Right renal pelvis (tissue), 4 donors: Measurements from ENCODE around the gene NOTCH1. TPM values are rescaled to one million over a fixed set of nuclear protein-coding genes. Genes with fewer than 3 reads are reported as not detected.

ENCODE experiments used
- DNase-seq, 4 donors: peaks; one replicate each; pipeline ENCODE4 v3.0.0-alpha.2; 2013; ENCODE audit warnings: low read depth in 4 of 4, low spot score in 3 of 4, missing footprints in 1 of 4
- polyA plus RNA-seq, 4 donors: library from polyadenylated mRNA; unstranded; fragments of 120-200 nt; gene quantifications; one replicate each; pipeline ENCODE4 v1.2.1, GENCODE V29; 2013; ENCODE audit not compliant: insufficient read length in 4 of 4

The NOTCH1 gene
- polyA plus RNA-seq, 4 donors: 25.4 to 41.4 (median 29.5) TPM

- no peak for DNase-seq
Observed at GRCh38 chr9:136507221-136507991, 38.4 kb downstream of the NOTCH1 start.

DNA sequence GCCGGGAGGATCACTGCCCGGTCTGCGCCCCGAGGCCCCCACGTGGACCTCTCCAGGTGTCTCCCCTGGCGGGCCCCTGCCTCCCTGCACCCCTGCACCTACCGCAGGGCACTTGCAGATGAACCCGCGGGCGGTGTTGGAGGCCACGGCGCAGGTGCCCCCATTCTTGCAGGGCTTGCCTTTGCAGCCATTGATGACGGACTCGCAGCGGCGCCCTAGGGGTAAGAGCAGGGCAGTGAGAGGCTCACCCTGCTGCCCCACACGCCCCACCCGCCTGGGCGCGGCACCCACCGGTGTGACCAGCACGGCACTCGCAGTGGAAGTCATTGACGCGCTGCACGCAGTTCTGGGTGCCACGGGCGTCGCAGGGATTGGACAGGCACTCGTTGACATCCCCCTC, 39.4 kb downstream of the NOTCH1 start:
- no peak for DNase-seq

DNA sequence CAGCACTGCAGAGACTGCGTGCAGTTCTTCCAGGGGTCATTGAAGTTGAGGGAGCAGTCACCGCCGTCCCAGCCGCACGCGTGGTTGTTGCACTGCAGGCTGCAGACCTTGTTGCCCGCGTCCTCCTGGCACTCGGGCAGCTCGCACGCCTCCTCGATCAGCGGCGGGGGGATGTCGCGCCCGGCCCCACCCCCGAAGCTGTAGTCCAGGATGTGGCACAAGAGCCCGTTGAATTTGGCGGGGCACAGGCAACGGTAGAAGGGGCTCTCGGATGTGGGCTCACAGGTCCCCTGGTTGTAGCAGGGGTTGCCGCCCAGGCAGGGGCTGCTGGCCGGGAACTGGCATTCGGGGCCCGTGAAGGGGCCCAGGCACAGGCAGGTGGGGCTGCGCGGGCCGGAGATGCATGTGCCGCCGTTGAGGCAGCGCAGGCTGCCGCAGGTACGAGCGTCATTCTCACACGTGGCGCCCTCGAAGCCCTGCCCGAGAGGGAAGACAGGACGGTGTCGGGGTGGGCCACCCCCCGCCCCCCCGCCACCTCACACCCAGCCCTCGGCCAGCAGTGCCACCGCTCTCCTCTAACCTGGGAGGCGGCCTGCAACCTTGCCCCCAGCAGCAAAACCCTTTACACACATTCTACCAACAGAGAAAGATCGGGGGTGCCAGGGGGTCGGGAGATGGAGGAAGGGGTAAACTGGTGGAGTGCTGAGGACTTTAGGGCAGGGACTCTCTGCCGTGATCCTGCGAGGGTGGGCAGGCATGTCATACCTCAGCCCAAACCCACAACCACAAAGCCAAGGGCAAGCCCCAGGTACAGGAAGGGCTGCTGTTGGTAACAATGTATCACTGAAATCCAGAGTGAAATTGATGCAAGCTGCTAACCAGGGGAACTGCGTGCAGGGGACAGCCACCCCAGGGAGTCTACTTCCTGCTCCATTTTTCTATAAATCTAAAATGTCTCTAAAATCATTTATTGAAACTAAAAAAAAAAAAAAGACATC, 40.1 kb downstream of the NOTCH1 start:
- DNase-seq: no peak

DNA sequence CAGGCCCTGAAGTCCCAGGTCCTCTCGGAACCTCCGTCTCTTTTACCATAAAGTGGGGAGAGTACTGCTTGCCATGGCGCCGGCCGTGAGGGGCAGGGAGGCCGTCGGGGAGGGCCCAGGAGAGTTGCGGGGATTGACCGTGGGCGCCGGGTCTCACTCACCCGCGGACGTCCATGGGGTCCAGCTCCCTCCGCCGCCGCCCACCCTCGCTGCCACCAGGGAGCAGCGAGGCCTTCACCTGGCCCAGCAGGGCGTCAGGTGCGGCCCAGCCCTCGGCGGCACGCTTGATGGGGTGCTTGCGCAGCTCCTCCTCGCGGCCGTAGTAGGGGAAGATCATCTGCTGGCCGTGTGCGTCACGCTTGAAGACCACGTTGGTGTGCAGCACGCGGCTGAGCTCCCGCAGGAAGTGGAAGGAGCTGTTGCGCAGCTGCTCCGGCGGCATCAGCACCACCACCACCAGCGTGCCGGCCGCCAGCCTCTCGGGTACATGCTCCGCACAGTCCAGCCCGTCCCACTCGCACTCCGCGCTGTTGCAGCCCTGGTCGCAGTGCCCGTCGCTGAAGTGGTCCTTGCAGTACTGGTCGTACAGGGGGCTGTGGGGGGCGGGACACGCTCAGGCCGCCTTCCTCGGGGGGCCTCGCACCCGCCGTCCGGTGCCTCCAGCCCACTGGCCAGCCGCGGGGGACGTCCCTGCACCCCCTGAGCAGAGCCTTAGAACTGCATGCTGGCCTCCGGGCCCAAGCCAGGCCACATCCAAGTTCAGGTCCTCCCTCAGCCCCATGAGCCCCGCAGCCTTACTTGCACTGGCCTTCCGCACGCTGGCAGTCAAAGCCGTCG, 41.1 kb downstream of the NOTCH1 start:
- DNase-seq: no peak

DNA sequence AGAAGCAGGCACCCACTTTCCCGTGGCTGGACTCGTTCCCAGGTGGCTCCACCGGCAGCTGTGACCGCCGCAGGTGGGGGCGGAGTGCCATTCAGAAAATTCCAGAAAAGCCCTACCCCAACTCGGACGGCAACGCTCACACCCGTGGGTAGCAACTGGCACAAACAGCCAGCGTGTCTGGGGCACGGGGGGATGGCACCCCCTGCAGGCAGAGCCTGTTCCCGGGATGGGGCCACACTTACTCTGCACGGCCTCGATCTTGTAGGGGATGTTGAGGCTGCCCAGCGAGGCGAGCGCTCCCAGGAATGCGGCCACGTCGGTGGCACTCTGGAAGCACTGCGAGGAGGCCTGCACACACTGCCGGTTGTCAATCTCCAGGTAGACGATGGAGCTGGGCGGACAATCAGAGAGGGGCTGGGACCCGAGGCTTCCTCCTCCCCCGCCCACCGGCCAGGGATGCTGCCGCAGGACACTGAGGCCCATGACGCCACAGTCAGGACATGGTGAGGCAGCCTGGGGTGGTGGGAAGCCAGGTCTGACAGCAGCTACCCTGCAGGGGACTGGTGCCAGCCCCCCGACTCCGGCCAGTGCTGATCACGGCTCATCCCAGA, 42.8 kb downstream of the NOTCH1 start:
- no peak for DNase-seq

DNA sequence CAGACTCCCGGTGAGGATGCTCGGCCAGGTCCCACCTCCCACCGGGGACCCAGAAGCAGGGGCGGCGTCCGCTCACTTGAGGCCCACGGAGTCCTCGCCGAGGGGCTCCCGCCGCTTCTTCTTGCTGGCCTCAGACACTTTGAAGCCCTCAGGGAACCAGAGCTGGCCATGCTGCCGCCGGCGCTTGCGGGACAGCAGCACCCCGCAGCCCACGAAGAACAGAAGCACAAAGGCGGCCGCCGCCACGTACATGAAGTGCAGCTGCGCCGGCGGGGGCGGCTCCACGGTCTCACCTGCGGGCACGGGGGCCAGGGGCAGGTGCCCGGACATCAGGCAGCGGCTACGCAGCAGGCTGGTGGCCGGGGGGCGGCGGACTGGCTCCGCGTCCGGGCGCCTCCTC, 43.7 kb downstream of the NOTCH1 start:
- DNase-seq: no peak

- DNase-seq: no peak
Observed at GRCh38 chr9:136501686-136502085, 44.2 kb downstream of the NOTCH1 start.

- no peak for DNase-seq
Observed at GRCh38 chr9:136499935-136500910, 45.6 kb downstream of the NOTCH1 start.

GRCh38 chr9:136499071-136499934, 46.5 kb downstream of the NOTCH1 start:
- no peak for DNase-seq

DNA sequence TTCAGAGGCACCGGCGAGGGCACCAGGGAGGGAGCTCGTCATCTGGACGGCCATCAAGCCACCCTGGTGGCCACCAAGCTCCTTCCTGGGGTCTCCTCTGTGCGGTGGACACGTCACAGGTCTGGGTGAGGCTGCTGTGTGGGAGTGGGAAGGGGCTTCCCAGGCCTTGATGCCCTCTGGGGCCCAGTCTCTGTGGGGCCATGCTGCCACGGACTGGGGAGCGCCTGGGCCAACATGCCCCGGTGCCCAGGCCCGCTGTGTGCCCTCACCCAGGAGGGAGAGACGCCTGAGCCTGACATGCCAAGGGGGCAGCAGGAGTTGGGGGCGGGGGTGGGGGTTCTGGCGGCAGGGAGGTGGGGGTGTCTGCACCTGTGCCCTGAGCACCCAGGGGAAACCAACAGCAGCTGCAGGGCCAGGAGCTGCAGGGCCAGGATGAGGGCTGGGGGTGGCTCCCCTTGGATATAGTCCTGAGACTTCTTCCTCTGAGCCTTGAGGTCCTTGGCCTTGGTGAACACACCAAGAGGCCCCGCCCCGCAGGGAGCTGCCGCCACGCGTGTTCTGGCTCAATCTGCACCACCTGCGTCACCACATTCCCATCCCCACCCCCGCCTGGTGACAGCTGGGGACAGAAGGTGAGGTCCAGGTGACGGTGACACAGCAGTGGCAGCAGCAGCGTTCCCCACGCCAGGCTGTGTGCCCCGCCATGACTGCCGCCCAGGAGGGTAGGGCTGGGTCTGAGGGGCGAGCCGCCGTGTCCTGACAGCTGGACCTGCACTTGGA, 47.7 kb downstream of the NOTCH1 start:
- no peak for DNase-seq

- no peak for DNase-seq
Observed at GRCh38 chr9:136496801-136497620, 48.8 kb downstream of the NOTCH1 start.

- DNase-seq: no peak
Observed at GRCh38 chr9:136496181-136496580, 49.7 kb downstream of the NOTCH1 start.

DNA sequence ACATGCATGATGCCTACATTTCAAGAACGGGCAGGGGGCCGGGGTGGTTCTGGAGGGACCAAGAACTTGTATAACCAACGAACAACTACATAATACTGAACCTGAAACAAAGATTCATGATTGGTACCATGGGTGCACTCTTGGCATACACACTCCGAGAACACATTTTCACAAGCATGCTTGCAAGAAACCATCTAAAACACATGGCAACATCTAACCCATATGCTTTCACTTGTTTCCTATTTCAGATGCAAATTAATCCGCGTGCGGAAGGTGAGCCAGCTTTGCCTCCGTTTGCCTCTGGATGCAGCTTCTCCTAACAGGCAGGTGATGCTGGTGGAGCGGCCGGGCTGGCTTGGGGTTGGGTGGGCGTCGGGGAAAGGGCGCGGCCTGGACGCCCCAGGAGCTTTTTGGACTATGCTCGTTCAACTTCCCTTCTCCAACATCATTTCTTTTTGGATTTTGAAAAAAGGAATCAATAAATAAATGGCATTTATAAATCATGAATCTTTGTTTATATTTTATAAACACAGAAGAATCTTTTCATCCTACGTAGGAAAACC, 50.5 kb downstream of the NOTCH1 start:
- no peak for DNase-seq

GRCh38 chr9:136494531-136495215, 51.2 kb downstream of the NOTCH1 start:
- no peak for DNase-seq

DNA sequence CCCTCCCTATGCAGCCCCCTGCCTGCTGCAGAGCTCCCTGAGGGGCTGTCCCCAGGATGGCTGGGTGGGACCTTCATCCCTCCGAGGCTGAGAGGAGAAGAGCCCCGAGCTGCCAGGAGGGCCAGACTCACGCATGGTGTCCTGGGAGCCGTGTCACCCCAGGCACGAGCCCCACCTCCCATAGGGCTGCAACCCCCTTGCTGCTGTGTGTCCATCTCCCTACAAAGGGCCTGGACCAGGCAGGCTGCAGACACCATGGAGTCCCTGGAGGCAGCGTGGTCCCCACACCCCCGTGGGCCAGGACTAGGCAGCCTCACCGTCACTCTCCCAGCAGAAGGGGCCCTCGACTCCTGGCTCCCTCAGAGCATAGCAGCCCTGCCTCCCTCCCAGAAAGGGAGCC, 51.8 kb downstream of the NOTCH1 start:
- DNase-seq: no peak

DNA sequence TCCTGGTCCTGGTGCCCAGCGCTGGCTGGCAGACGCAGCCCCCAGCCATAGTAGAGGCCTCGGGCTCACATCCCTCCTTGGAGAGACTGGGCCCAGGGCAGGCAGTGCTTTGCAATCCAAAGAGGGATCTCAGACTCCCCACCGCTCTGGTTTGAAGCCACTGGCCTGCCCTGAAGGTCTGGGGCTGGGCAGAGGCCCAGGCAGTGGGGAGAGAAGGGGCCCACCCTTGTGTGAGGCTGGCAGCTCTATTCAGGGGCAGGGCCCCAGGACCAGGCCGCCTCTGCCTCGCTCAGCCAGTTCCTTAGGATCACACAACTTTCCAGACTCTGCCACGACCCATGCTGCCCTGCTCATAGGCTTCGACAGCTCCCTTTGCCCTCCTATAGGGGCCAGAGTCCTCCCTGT, 52.3 kb downstream of the NOTCH1 start:
- no peak for DNase-seq
